GOT3 (cell line): ENCODE measurements around the gene FAM227A.

Experiments used
- DNase-seq: peaks from one replicate; lab custom pipeline; 2025; ENCODE audit warnings: mixed read lengths; lab: John Stamatoyannopoulos, UW

Gene FAM227A

GRCh38 chr22:38540701-38541100 is 115.5 kb downstream of the FAM227A start:
- no peak for DNase-seq

GRCh38 chr22:38531251-38531938 is 124.8 kb downstream of the FAM227A start:
- DNase-seq: no peak
